ENCODE data around the gene FAM124A. TPM values are rescaled to one million over a fixed set of nuclear protein-coding genes. Genes with fewer than 3 reads are reported as not detected.

FAM124A gene
- total RNA-seq, 6 experiments from 2014 or later, result not detected

DNA sequence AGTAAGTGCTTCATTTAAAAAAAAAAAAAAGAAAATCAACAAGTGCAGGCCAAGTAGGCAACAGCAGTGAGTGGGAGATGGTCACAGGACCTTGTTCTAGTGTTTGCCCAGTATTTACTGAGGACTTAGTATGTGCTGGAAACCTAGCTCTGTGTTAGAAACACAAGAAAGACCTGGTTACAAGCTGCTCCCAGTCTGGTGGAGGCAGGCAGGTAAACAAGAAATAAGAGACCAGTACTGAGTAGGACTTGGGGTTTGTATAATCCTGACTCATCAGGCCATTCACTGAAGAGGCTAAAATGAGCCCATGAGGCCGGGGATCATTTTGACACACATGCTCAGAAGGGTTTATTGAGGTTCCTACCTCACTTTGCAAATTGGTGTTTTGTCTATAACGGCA lies 95.8 kb downstream of the FAM124A start:
- no peak for DNase-seq
- peaks cover 30% of the 10 kb centered on the region for H3K4me1 Mint-ChIP-seq (ENCODE audit: low read depth)
- H3K27ac Mint-ChIP-seq, result no peak overlapping the region
- no peaks in the 10 kb centered on the region for H3K9me3 Mint-ChIP-seq
- TF ChIP-seq, protein P1, sequence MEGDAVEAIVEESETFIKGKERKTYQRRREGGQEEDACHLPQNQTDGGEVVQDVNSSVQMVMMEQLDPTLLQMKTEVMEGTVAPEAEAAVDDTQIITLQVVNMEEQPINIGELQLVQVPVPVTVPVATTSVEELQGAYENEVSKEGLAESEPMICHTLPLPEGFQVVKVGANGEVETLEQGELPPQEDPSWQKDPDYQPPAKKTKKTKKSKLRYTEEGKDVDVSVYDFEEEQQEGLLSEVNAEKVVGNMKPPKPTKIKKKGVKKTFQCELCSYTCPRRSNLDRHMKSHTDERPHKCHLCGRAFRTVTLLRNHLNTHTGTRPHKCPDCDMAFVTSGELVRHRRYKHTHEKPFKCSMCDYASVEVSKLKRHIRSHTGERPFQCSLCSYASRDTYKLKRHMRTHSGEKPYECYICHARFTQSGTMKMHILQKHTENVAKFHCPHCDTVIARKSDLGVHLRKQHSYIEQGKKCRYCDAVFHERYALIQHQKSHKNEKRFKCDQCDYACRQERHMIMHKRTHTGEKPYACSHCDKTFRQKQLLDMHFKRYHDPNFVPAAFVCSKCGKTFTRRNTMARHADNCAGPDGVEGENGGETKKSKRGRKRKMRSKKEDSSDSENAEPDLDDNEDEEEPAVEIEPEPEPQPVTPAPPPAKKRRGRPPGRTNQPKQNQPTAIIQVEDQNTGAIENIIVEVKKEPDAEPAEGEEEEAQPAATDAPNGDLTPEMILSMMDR (IDR thresholded peaks at IDR 0.05), result no peak
- H3K36me3 Mint-ChIP-seq (ENCODE audit: low read depth), result no peaks in the 10 kb centered on the region
- no peak overlapping the region for H3K4me3 Mint-ChIP-seq
- H3K27me3 Mint-ChIP-seq (ENCODE audit: insufficient read depth), result peaks cover 5% of the 10 kb centered on the region

DNA sequence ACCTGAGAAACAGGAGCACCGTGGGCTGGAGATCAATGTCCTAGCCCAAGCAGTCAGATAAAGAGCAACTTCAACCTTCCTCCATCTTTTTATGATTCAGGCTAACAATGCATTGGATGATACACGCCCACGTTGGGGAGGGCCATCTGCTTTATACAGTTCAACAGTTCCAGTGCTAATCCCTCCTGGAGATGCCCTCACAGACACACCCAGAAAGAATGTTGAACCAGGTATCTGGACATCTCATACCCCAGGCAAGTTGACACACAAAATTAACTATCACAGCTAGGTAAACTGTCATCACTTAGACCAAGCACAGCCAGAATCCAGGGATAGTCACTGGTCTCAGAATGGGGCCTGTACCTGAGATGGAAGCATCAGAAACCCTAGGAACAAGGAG lies 96.7 kb downstream of the FAM124A start:
- H3K36me3 Mint-ChIP-seq (ENCODE audit: low read depth), result no peaks in the 10 kb centered on the region
- no peak for DNase-seq
- no peak overlapping the region for H3K27ac Mint-ChIP-seq
- no peak overlapping the region for H3K4me3 Mint-ChIP-seq
- no peaks in the 10 kb centered on the region for H3K9me3 Mint-ChIP-seq
- H3K4me1 Mint-ChIP-seq (ENCODE audit: low read depth), result peaks cover 30% of the 10 kb centered on the region
- TF ChIP-seq, protein P1 (IDR thresholded peaks at IDR 0.05), result no peak
- H3K27me3 Mint-ChIP-seq (ENCODE audit: insufficient read depth), result peaks cover 3% of the 10 kb centered on the region

DNA sequence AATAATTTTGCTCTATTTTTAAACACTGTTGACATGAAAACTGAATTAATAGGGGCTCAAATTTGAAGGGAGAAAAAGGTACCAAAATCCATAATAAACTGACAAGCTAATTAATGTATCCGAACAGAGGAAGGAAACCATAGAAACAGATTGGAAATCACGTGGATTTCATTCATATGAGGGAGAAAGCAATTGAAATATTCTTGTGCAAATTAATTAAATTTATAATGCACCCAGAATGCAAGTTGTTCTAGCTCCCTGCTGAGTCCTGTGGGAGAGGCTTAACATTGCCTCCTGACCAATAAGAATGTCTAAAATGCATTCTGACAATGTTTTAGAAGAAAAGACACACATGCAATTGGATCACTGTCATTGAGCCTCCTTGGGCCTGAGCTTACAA lies 99.6 kb downstream of the FAM124A start:
- TF ChIP-seq, protein P1 (IDR thresholded peaks at IDR 0.05), result no peak
- Mint-ChIP-seq H3K4me1 (ENCODE audit: low read depth) (peaks cover 21% of the 10 kb centered on the region), H3K9me3 (no peaks in the 10 kb centered on the region), H3K27ac (no peak overlapping the region), H3K4me3 (no peak overlapping the region), H3K27me3 (ENCODE audit: insufficient read depth) (peaks cover 3% of the 10 kb centered on the region), H3K36me3 (ENCODE audit: low read depth) (no peaks in the 10 kb centered on the region)
- no peak for DNase-seq

DNA sequence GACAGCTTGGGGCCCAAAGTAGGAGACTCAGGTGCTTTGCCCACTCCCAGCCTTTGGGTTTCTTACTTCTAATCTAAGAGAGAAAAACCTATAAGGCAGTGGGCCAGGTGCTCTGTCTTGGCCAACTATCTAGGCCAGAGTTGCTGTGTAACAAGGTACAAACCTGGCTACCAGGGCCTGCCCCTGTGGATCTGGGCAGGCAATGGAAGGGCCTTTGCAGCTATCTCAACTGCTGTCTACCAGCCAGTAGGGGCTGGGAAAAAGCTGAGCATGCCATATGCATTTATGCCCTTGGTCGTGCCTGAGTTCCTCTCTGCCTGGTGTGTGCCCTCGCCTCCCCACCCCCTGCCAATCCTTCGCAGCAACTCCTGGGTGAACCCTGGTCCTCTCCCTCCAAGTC lies 100.6 kb downstream of the FAM124A start:
- Mint-ChIP-seq H3K36me3 (ENCODE audit: low read depth) (no peaks in the 10 kb centered on the region), H3K27ac (no peak overlapping the region), H3K4me1 (ENCODE audit: low read depth) (peaks cover 11% of the 10 kb centered on the region), H3K4me3 (no peak overlapping the region), H3K27me3 (ENCODE audit: insufficient read depth) (peaks cover 3% of the 10 kb centered on the region), H3K9me3 (no peaks in the 10 kb centered on the region)
- TF ChIP-seq, protein P1 (IDR thresholded peaks at IDR 0.05), result no peak
- DNase-seq, result no peak

DNA sequence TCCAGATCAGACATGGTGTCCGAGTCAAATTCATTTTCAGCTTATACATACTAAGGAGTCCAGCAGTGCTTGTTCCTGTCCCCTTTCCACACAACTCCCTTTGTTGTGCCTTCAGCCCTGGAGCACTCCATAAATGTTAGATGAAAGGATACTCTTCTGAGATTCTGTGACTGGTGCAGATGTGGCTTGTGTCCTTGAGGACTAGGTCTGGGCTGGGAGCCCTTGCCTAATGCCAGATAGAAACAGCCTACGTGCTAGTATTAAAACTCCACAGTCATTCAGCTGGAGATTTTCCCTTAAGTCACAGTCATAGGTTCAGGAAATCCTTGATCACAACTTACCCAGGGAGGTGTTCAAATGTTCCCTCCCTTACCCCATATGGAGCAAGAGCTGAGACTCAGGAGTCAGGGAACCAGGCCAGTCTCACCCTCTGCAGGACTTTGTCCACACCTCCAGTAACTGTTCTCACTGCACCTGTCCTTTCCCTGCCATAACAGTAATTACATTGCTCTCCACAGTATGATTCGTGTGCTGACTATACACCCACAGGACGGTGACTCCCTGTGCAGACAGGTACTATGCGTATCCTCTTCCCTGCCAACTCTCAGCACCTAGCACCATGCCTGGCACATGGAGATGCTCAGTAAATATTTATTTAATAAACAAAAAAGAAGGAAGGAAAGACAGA lies 101.8 kb downstream of the FAM124A start:
- peaks cover 3% of the 10 kb centered on the region for H3K27me3 Mint-ChIP-seq (ENCODE audit: insufficient read depth)
- no peak overlapping the region for H3K4me3 Mint-ChIP-seq
- H3K36me3 Mint-ChIP-seq (ENCODE audit: low read depth), result no peaks in the 10 kb centered on the region
- H3K9me3 Mint-ChIP-seq, result no peaks in the 10 kb centered on the region
- DNase-seq, result no peak
- H3K4me1 Mint-ChIP-seq (ENCODE audit: low read depth), result no peaks in the 10 kb centered on the region
- no peak overlapping the region for H3K27ac Mint-ChIP-seq
- TF ChIP-seq, protein P1 (IDR thresholded peaks at IDR 0.05), result no peak

Data from HFFc6 (cell line).